KMS-11 (cell line): ENCODE measurements around the gene HHAT.

ENCODE experiments used
- H2AFZ ChIP-seq: fragments of 200-600 bp; sonication (generic); 2 replicates; pipeline ENCODE4 v1.6.1; 2016; ENCODE audit warnings: antibody characterized with exemption, mixed run types, low read depth
- H3K27ac ChIP-seq: fragments of 200-600 bp; sonication (generic); 2 replicates; pipeline ENCODE4 v1.6.1; 2016; ENCODE audit warnings: mild to moderate bottlenecking, mixed run types
- H3K27me3 ChIP-seq: fragments of 200-600 bp; sonication (generic); 2 replicates; pipeline ENCODE4 v1.6.1; 2017; ENCODE audit warnings: mild to moderate bottlenecking, low read depth, mixed run types, moderate library complexity; ENCODE audit not compliant: insufficient read depth
- H3K36me3 ChIP-seq: fragments of 200-600 bp; sonication (generic); 2 replicates; pipeline ENCODE4 v1.6.1; 2017; ENCODE audit warnings: mild to moderate bottlenecking, mixed run types; ENCODE audit not compliant: insufficient read depth
- H3K4me1 ChIP-seq: fragments of 200-600 bp; sonication (generic); 2 replicates; pipeline ENCODE4 v1.6.1; 2016; ENCODE audit warnings: mild to moderate bottlenecking, low read depth, mixed run types; ENCODE audit not compliant: poor library complexity, severe bottlenecking
- H3K4me2 ChIP-seq: fragments of 200-600 bp; sonication (generic); 2 replicates; pipeline ENCODE4 v1.7.0; 2016; ENCODE audit warnings: mild to moderate bottlenecking, mixed run types
- H3K4me3 ChIP-seq: fragments of 200-600 bp; sonication (generic); IDR thresholded peaks from 2 replicates; pipeline ENCODE4 v1.6.1; 2017; ENCODE audit warnings: low read depth, low read length, mixed read lengths; ENCODE audit not compliant: insufficient read depth
- H3K79me2 ChIP-seq: fragments of 200-600 bp; sonication (generic); 2 replicates; pipeline ENCODE4 v1.6.1; 2016; ENCODE audit warnings: low read depth, mixed run types; ENCODE audit not compliant: insufficient read depth
- H3K9ac ChIP-seq: fragments of 200-600 bp; sonication (generic); 2 replicates; pipeline ENCODE4 v1.6.1; 2016; ENCODE audit warnings: mild to moderate bottlenecking, mixed run types
- H4K20me1 ChIP-seq: fragments of 200-600 bp; sonication (generic); 2 replicates; pipeline ENCODE4 v1.6.1; 2016; ENCODE audit warnings: mild to moderate bottlenecking, mixed run types; ENCODE audit not compliant: insufficient read depth
- TF ChIP-seq, protein P1 (sequence below): fragments of 200-600 bp; sonication (generic); conservative IDR thresholded peaks from 2 replicates; pipeline ENCODE4 v1.6.1; 2017; ENCODE audit warnings: low read depth, mild to moderate bottlenecking, antibody characterized with exemption, low read length, moderate library complexity, mixed read lengths

Gene HHAT

DNA sequence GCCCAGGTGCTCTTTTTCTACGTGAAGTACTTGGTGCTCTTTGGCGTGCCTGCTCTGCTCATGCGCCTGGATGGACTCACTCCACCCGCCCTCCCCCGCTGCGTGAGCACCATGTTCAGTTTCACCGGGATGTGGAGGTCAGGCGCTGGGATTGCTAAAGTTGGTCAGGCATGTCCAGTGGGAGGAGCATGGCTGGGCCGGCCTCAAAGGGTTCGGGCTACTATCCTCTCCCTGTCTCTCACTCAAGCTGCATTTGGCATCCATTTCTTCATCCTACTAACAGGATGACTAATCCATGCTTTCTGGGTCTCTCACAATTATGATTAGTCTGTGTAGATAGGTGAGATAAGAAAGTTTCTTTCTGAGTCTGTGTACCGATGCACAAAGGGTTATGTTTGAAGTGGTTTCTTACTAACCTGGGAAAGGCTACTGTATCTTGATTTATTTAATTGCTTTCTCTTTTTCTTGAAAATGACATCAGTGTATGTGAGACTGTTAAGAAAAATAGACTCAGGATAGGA lies 135.9 kb downstream of the HHAT start:
- Histone ChIP-seq H2AFZ (no peak overlapping the region), H3K4me1 (no peaks in the 10 kb centered on the region), H3K27ac (no peak overlapping the region), H3K9ac (no peak overlapping the region), H3K79me2 (no peaks in the 10 kb centered on the region), H3K4me2 (no peak overlapping the region), H3K4me3 (no peak overlapping the region), H4K20me1 (no peaks in the 10 kb centered on the region), H3K27me3 (no peaks in the 10 kb centered on the region), H3K36me3 (no peaks in the 10 kb centered on the region)
- TF ChIP-seq, protein P1, sequence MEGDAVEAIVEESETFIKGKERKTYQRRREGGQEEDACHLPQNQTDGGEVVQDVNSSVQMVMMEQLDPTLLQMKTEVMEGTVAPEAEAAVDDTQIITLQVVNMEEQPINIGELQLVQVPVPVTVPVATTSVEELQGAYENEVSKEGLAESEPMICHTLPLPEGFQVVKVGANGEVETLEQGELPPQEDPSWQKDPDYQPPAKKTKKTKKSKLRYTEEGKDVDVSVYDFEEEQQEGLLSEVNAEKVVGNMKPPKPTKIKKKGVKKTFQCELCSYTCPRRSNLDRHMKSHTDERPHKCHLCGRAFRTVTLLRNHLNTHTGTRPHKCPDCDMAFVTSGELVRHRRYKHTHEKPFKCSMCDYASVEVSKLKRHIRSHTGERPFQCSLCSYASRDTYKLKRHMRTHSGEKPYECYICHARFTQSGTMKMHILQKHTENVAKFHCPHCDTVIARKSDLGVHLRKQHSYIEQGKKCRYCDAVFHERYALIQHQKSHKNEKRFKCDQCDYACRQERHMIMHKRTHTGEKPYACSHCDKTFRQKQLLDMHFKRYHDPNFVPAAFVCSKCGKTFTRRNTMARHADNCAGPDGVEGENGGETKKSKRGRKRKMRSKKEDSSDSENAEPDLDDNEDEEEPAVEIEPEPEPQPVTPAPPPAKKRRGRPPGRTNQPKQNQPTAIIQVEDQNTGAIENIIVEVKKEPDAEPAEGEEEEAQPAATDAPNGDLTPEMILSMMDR: no peak

DNA sequence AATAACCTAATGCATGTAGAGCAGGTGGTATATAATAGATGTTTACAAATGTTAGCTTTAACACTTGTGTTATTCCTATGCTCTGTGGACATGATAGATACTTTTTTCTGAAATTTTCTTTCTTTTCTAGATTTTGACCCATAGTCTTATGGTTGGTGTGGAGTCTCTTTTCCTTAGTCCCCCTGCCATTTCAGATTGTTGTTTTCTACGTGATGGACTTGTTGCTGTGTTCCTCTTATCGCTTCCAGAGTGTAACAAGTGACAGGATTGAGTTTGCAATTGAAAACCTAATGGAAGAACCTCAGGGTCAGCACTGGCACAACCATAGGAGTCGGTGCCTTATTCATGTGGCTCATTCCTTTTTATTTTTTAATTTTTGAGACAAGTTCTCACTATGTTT lies 136.4 kb downstream of the HHAT start:
- H3K9ac ChIP-seq: no peak overlapping the region
- no peaks in the 10 kb centered on the region for H3K4me1 ChIP-seq
- no peaks in the 10 kb centered on the region for H3K27me3 ChIP-seq
- no peaks in the 10 kb centered on the region for H3K36me3 ChIP-seq
- no peaks in the 10 kb centered on the region for H3K79me2 ChIP-seq
- H2AFZ ChIP-seq: no peak overlapping the region
- H4K20me1 ChIP-seq: no peaks in the 10 kb centered on the region
- H3K4me2 ChIP-seq: no peak overlapping the region
- TF ChIP-seq, protein P1: no peak
- no peak overlapping the region for H3K27ac ChIP-seq
- H3K4me3 ChIP-seq: no peak overlapping the region

DNA sequence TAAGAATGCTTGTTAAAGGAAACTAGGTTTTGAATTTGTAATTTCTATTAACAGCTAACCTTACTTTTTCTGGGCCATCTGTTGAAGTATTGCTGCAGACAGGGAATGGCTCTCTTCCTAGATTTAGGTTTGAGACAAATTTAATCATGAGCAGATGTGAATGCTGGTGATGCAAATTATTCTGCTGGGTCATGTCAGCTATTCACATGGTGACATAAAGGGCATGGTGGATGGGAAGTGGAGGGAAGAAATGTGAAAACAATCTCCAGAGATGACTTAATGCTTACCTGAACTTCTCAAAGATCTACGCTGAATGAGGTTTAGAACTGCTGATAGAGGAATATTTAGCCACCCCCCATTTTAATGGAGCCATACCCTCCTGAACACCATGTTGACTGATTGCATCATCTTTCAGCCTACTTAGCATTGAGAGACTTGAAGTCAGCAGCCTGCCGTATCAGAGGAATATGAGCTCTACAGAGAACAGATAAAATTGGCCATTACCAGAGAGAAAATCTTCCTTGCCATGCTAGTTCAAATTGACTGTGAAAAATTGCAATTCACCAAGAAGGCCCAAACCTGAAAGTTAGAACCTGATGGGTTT lies 138.8 kb downstream of the HHAT start:
- Histone ChIP-seq H3K36me3 (no peaks in the 10 kb centered on the region), H4K20me1 (no peaks in the 10 kb centered on the region), H3K27me3 (no peaks in the 10 kb centered on the region), H3K4me3 (no peak overlapping the region), H3K9ac (no peak overlapping the region), H3K27ac (no peak overlapping the region), H3K4me1 (no peaks in the 10 kb centered on the region), H3K4me2 (no peak overlapping the region), H3K79me2 (no peaks in the 10 kb centered on the region), H2AFZ (no peak overlapping the region)
- TF ChIP-seq, protein P1: no peak

DNA sequence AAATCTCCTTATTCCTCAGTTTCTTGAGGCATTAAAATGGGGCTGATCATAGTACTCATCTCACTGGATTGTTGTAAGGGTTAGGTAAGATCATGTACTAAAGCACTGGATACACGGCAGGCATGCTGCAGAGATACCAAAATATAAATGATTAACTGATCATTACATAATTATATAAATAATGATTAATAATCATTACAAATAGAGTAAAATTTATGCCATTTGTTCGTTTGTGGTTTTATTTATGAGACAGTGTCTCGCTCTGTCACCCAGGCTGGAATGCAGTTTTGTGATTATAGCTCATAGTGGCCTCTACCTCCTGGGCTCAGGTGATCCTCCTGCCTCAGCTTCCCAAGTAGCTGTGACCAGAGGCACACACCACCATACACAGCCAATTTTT lies 140.7 kb downstream of the HHAT start:
- TF ChIP-seq, protein P1: no peak
- no peak overlapping the region for H3K9ac ChIP-seq
- H3K27me3 ChIP-seq: no peaks in the 10 kb centered on the region
- H4K20me1 ChIP-seq: no peaks in the 10 kb centered on the region
- no peaks in the 10 kb centered on the region for H3K79me2 ChIP-seq
- no peak overlapping the region for H2AFZ ChIP-seq
- no peaks in the 10 kb centered on the region for H3K4me1 ChIP-seq
- H3K4me2 ChIP-seq: no peak overlapping the region
- H3K27ac ChIP-seq: no peak overlapping the region
- no peaks in the 10 kb centered on the region for H3K36me3 ChIP-seq
- no peak overlapping the region for H3K4me3 ChIP-seq
